ENCODE data around the gene CIAPIN1.

DNA sequence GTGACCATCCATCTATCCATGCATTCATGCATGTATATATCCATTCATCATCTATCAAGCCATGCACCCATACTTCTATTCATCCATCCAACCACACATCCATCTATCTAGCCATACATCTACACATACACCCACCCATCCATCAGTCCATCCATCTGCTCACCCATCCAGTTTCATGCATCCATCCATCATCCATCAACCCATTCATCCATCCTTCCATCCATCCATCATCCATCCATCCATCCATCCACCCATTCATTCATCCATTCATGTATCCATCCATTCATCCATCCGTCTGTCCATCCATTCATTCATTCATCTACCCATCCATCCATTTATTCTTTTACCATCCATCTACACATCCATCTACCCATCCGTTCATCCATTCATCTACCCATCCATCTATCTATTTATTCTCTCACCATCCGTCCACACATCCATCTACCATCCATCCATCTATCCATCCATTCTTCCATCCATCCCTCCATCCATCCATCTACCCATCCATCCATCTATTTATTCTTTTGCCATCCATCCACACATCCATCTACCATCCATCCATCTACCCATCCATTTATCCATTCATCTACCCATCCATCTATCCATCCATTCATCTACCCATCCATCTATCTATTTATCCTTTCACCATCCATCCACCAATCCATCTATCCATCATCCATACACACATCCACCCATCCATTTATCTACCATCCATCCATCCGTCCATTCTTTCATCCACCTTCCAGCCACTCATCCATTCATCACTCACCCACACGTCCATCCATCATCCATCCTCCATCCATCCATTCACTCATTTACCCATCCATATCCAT lies 39.4 kb downstream of the CIAPIN1 start:
- no peak for TF ChIP-seq POLR2A (IDR thresholded peaks at IDR 0.05; ENCODE audit: borderline replicate concordance, extremely low read depth, insufficient read depth, insufficient read length)
- TF ChIP-seq, protein P1, sequence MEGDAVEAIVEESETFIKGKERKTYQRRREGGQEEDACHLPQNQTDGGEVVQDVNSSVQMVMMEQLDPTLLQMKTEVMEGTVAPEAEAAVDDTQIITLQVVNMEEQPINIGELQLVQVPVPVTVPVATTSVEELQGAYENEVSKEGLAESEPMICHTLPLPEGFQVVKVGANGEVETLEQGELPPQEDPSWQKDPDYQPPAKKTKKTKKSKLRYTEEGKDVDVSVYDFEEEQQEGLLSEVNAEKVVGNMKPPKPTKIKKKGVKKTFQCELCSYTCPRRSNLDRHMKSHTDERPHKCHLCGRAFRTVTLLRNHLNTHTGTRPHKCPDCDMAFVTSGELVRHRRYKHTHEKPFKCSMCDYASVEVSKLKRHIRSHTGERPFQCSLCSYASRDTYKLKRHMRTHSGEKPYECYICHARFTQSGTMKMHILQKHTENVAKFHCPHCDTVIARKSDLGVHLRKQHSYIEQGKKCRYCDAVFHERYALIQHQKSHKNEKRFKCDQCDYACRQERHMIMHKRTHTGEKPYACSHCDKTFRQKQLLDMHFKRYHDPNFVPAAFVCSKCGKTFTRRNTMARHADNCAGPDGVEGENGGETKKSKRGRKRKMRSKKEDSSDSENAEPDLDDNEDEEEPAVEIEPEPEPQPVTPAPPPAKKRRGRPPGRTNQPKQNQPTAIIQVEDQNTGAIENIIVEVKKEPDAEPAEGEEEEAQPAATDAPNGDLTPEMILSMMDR (IDR thresholded peaks at IDR 0.05 in 2 of 3, conservative IDR thresholded peaks at IDR 0.05 in 1 of 3; ENCODE audit: borderline replicate concordance in 1 of 3, insufficient read depth in 1 of 3, low read depth in 2 of 3, low read length in 2 of 3), result no peak
- TF ChIP-seq SIN3A (IDR thresholded peaks at IDR 0.05; ENCODE audit: low read depth), result no peak
- TF ChIP-seq SRF (IDR thresholded peaks at IDR 0.05; ENCODE audit: low read depth), result no peak
- TF ChIP-seq RAD21 (IDR thresholded peaks at IDR 0.05; ENCODE audit: low read depth), result no peak
- TF ChIP-seq, protein P2, sequence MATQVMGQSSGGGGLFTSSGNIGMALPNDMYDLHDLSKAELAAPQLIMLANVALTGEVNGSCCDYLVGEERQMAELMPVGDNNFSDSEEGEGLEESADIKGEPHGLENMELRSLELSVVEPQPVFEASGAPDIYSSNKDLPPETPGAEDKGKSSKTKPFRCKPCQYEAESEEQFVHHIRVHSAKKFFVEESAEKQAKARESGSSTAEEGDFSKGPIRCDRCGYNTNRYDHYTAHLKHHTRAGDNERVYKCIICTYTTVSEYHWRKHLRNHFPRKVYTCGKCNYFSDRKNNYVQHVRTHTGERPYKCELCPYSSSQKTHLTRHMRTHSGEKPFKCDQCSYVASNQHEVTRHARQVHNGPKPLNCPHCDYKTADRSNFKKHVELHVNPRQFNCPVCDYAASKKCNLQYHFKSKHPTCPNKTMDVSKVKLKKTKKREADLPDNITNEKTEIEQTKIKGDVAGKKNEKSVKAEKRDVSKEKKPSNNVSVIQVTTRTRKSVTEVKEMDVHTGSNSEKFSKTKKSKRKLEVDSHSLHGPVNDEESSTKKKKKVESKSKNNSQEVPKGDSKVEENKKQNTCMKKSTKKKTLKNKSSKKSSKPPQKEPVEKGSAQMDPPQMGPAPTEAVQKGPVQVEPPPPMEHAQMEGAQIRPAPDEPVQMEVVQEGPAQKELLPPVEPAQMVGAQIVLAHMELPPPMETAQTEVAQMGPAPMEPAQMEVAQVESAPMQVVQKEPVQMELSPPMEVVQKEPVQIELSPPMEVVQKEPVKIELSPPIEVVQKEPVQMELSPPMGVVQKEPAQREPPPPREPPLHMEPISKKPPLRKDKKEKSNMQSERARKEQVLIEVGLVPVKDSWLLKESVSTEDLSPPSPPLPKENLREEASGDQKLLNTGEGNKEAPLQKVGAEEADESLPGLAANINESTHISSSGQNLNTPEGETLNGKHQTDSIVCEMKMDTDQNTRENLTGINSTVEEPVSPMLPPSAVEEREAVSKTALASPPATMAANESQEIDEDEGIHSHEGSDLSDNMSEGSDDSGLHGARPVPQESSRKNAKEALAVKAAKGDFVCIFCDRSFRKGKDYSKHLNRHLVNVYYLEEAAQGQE (IDR thresholded peaks at IDR 0.05; ENCODE audit: low read depth), result no peak
- TF ChIP-seq POLR2AphosphoS5 (IDR thresholded peaks at IDR 0.05; ENCODE audit: low read depth, low read length), result no peak
- TF ChIP-seq ZFX (IDR thresholded peaks at IDR 0.05), result no peak
